AG04449 (cell line): ENCODE results near the gene MARCHF4.
A peak's percentile ranks its signal among the peaks of the same experiment; 100 is the strongest.

Experiments
- CTCF ChIA-PET: fragments of 350-600 bp; formaldehyde crosslinking; extraction: SDS; loops from one replicate; lab custom pipeline; 2021; ENCODE audit warnings: antibody characterized with exemption; lab: Yijun Ruan, JAX
- POLR2A ChIA-PET: fragments of 400-600, 350-600 bp; formaldehyde crosslinking; extraction: SDS; loops from one replicate; lab custom pipeline; 2020; ENCODE audit warnings: antibody characterized with exemption, inconsistent platforms; lab: Yijun Ruan, JAX
- DNase-seq: peaks from one replicate; pipeline ENCODE4 v3.0.0-alpha.2; 2010; ENCODE audit warnings: low read depth, low spot score
- H3K4me3 ChIP-seq: 2 replicates; pipeline ENCODE4 v1.5.1; 2011; ENCODE audit warnings: low read depth, mild to moderate bottlenecking, control low read depth, low read length
- TF ChIP-seq, protein P1 (sequence below): IDR thresholded peaks from one replicate; pipeline ENCODE4 v1.5.1; 2011; ENCODE audit warnings: mild to moderate bottlenecking, moderate library complexity, low read length, control low read depth, inconsistent platforms; ENCODE audit not compliant: insufficient read depth; ENCODE audit errors: missing control alignments

The MARCHF4 gene

DNA sequence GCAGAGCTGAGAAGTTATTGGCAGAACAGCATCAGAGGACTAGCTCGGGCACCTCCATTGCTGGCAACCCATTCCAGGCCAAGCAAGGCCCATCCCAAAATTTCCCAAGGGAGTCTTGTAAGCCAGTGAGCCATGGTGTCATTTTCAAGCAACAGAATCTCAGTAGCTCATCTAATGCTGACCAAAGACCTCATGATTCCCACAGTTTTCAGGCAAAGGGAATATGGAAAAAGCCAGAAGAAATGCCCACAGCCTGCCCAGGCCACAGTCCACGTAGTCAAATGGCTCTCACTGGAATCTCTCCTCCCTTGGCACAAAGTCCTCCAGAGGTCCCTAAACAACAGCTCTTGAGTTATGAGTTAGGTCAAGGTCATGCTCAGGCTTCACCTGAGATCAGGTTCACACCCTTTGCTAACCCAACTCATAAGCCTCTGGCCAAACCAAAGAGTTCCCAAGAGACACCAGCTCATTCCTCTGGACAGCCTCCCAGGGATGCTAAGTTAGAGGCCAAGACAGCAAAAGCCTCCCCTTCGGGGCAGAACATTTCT lies 42.6 kb upstream of the MARCHF4 start:
- ChIA-PET POLR2A (interaction anchor here (1.0 kb wide), 1 partner anchor 12 kb away, joined by 3 read pairs; no protein-coding TSS in a partner anchor), CTCF (interaction anchor here (1.1 to 3.5 kb wide), 4 partner anchors 9 to 301 kb away, joined by 3 to 29 read pairs (median 4); no protein-coding TSS in a partner anchor)
- TF ChIP-seq, protein P1, sequence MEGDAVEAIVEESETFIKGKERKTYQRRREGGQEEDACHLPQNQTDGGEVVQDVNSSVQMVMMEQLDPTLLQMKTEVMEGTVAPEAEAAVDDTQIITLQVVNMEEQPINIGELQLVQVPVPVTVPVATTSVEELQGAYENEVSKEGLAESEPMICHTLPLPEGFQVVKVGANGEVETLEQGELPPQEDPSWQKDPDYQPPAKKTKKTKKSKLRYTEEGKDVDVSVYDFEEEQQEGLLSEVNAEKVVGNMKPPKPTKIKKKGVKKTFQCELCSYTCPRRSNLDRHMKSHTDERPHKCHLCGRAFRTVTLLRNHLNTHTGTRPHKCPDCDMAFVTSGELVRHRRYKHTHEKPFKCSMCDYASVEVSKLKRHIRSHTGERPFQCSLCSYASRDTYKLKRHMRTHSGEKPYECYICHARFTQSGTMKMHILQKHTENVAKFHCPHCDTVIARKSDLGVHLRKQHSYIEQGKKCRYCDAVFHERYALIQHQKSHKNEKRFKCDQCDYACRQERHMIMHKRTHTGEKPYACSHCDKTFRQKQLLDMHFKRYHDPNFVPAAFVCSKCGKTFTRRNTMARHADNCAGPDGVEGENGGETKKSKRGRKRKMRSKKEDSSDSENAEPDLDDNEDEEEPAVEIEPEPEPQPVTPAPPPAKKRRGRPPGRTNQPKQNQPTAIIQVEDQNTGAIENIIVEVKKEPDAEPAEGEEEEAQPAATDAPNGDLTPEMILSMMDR: no peak
- no peak for DNase-seq
- no peak overlapping the region for H3K4me3 ChIP-seq

DNA sequence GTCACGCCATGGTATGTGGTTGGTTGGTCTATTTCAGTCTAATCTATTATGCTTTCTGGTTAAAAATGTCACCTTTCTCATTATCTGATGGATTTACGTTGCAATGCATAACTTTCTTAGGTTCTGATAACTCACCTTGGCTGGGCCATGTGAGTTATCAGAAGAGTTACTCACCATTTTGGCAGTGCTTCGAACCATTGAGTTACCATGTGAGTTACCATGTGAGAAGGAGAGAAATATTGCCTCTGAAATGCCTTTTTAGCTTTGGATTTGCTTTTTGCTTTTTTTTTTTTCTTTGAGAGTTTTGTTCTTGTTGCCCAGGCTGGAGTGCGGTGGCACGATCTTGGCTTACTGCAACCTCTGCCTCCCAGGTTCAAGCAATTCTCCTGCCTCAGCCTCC lies 41.6 kb upstream of the MARCHF4 start:
- POLR2A ChIA-PET: interaction anchor here (1.0 kb wide), 1 partner anchor 13 kb away, joined by 3 read pairs; no protein-coding TSS in a partner anchor
- H3K4me3 ChIP-seq: no peak overlapping the region
- no peak for DNase-seq
- TF ChIP-seq, protein P1: no peak
- CTCF ChIA-PET: interaction anchor here (0.6 to 3.5 kb wide), 4 partner anchors 10 to 300 kb away, joined by 3 to 29 read pairs (median 4); no protein-coding TSS in a partner anchor

DNA sequence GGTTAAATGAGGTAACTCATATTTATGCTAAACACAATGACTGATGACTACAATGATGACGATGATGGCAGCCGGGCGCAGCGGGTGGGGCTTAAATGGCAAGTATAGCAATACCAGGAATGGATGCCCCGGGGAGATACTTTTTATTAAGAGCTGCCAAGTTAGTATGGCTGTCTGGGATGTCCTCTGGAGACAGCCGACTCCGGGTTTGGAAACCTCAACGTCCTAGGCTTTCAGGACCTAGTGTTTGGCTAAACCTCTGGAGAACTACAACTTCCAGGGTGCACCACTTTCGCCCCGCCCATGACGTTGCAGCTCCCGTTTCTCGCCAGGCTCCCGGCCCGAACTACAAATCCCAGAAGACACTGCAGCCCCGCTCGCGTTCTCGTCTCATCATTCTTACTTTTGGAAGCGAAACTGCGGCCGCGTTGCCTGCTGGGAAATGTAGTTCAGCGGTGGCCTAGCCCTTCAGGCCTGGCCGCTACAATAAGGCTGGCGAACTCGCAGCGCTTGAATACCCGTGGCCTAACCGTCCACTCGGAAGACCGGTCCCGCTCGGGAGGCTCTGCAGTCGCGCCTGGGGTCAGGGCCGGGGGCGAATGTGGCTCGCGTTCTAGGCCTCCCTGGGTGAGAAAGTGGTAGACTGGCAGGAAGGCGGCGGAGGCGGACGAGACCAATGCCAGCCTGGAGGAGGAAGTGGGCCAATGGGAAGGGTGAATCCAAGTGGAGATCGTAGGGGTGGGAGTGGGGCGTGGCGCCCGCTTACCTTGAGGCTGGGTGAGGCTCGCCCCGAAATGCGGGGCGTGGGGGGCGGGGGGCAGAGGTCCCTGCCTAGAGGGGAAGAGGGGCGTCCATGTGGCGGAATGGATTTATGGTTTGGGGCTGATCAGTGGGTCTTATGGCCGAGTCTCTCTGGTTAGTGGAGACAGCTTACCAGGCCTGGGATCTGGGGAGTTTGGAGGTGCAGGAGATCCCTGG lies 40.0 kb upstream of the MARCHF4 start, which contains the start of gene SMARCAL1:
Gene SMARCAL1, plus strand, starts transcription at position 463 of the 978 bp plus-strand sequence. CDS start 2,221 bp downstream, outside the sequence.
- DNase-seq: peak; percentile 81
- ChIA-PET POLR2A (interaction anchor here (0.5 to 1.3 kb wide), 5 partner anchors 10 to 195 kb away, joined by 3 to 6 read pairs (median 3); partner anchors contain the start of gene MARCHF4), CTCF (interaction anchor here (0.8 to 2.7 kb wide), 5 partner anchors 9 to 301 kb away, joined by 3 to 12 read pairs (median 4); no protein-coding TSS in a partner anchor)
- peak within 1 kb of the TSS; percentile 97 for H3K4me3 ChIP-seq
- TF ChIP-seq, protein P1: no peak

DNA sequence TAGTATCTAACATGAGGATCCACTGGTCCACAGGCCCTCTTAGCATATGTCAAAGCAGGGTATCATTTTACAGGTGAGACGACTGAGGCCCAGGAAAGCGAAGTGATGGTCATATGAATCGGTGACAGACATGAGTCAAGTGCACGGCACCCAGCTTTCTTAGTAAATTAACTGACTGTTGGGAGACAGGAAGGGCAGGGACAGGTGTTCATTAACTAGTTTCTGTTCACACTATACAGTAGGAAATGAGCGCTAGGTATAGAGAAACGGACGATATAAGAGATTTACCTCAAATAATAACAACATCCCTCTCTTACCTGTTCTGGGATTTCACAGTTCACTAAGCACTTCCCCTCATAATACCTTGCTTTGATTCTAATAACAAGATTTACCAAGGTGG lies 38.3 kb upstream of the MARCHF4 start:
- TF ChIP-seq, protein P1: no peak
- DNase-seq: no peak
- ChIA-PET POLR2A (interaction anchor here (0.6 kb wide), 1 partner anchor 290 kb away, joined by 3 read pairs; no protein-coding TSS in a partner anchor), CTCF (interaction anchor here (0.7 to 1.4 kb wide), 4 partner anchors 30 to 300 kb away, joined by 3 read pairs; no protein-coding TSS in a partner anchor)
- H3K4me3 ChIP-seq: no peak overlapping the region

DNA sequence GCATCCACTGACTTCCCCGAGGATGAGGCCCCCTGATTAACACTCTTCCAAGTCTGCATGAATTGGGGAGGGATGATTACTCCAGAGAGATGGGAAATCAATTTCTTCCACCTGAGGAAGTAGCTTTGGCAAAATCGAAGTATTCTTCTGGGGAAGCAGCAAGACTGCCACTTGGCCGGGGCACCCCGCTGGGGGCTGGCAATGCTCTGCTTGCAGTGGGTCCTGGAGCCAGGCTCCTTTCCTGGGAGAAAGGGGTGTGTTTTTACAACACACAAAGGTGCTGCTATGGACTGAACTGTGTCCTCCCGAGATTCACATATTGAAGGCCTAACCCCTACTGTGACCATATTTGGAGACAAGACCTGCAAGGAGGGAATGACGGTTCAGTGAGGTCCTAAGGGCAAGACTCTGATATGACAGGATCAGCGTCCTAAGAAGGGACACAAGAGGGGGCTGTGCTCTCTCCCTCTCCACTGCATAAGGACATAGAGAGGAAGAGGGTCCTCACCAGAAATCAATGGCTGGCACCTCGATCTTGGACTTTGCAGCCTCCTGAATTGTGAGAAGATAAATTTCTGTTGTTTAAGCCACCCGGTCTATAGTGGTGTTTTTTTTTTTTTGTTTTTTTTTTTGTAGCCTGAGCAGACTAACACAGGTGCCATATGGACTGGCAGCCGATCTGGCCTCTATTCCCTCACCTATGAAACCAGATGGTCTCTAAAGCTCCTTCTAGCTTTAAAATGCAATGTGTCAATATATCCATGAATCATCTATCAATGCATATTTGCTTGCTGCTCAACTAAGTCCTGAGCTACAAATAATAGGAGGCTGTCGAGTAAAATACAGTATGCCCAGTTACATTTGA lies 36.4 kb upstream of the MARCHF4 start:
- POLR2A ChIA-PET: no interaction called here
- no peak for DNase-seq
- no peak overlapping the region for H3K4me3 ChIP-seq
- TF ChIP-seq, protein P1: no peak
- CTCF ChIA-PET: interaction anchor here (0.6 to 1.1 kb wide), 3 partner anchors 9 to 12 kb away, joined by 3 read pairs; no protein-coding TSS in a partner anchor
